Stimulated activated CD4-positive, alpha-beta T cell treated with anti-CD3 and anti-CD28 coated beads, TNF-alpha, amount 100 ng/mL, for 48 hours (primary cell): ENCODE data around the gene SPRED3.
"Not testable (repeated sequence)": the region's sequence is repeated elsewhere in the genome, so short reads cannot be mapped to it uniquely, and the experiment has no call there.

Experiments used
- DNase-seq, 3 donors: peaks; one replicate each; pipeline ENCODE4 v3.0.0-alpha.2; 2020; ENCODE audit warnings: low read depth in 3 of 3

The SPRED3 gene

DNA sequence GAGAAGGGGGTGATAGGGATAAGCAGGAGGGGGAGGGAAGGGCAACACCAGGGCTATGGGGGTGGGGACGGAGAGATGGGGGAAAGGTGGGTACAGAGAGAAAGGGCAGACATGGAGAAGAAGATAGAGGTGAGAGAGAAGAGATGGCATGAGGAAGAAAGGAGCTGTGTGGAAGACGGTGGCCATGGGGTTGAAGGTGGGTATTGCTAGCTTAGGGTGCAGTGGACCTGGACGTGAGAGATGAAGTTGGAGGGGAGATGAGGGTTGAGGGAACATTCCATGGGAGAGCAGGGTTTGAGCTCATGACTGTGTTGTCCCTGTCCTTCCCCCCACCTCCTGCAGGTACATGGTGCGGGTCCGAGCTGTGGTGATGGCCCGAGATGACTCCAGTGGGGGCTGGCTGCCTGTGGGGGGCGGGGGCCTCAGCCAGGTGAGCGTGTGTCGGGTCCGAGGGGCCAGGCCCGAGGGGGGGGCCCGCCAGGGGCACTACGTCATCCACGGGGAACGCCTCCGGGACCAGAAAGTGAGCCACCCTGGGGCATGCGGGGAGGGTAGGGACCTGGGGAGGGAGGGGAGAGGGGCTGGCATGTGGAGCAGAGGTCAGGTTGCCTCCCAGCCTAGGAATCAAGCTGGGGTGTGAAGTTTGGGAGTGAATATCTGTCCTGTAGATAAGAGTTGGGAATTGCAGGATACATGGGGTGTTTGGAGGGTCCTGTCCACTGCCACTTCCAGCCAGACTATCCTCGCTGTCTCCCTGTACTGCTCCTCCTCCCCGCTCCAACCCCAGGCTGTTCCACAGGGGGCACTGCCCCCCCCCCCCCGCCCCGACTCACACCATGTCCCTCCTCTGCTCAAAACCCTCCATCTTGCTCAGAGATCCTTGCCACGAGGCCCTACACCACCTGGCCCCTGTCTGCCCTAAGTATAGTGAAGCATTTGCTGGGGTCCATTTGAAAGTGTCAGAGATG, 1.7 kb downstream of the SPRED3 start:
- no peak for DNase-seq

DNA sequence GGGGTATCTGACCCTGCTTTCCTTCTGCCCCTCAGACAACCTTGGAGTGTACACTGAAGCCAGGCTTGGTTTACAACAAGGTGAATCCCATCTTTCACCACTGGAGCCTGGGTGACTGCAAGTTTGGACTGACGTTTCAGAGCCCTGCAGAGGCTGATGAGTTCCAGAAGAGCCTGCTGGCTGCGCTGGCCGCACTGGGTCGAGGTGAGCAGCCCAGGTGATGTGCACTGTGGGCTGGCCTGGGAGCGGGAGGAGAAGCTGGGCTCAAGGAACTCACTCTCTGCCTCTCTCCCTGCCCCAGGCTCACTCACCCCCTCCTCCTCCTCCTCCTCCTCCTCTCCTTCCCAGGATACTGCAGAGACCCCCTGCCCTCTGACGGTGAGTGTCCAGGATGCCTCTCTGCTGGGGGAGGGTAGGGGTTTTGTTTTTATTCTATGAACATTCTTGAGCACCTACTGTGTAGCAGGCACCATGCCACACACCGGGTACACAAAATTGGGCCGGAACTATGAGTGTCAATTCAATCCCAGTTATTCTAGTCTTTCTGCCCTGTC, 3.5 kb downstream of the SPRED3 start:
- DNase-seq, result no peak

DNA sequence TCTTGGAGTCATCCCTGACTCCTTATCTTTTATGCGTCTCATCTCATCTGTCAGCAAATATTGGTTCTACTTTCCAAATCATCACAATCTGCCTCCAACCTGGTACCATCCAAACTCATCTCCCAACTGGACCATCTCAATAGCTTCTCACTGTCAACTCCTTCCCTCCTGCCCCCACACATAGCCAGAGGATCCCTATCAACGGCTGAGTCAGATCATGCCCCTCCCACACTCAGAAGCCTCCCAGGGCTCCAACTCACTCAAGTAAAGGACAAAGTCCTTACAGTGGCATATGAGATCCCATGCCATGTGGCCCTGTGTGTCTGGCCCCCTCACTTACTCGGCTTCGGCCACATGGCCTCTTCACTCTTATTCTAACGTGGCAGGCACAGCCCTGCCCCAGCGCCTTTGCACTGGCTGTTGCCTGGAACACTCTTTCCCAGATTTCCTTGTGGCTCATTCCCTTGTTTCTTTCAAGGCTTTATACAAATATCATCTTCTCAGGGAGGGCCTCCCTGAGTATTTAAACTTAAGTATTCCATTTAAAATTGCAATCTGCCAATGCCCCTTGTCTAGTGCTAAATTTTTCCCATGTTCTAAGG, 4.3 kb downstream of the SPRED3 start:
- DNase-seq, result no peak

DNA sequence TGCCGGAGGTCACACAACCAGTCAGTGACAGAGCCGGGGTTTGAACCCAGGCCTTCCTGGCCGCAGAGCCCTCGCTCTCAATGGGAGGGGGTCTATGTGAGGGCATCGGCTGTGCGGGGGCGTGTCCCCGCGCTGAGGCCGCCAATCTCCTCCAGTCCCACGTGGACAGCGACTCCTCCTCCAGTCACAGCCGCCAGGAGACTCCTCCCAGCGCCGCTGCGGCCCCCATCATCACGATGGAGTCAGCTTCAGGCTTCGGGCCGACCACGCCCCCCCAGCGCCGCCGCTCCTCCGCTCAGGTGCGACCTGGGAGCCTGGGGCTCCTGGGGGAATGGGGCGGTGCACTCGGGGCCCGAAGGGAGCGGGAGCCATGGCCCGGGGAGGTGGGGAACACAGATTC, 6.0 kb downstream of the SPRED3 start:
- peak; percentile 68 to 77 (median 77) for DNase-seq

DNA sequence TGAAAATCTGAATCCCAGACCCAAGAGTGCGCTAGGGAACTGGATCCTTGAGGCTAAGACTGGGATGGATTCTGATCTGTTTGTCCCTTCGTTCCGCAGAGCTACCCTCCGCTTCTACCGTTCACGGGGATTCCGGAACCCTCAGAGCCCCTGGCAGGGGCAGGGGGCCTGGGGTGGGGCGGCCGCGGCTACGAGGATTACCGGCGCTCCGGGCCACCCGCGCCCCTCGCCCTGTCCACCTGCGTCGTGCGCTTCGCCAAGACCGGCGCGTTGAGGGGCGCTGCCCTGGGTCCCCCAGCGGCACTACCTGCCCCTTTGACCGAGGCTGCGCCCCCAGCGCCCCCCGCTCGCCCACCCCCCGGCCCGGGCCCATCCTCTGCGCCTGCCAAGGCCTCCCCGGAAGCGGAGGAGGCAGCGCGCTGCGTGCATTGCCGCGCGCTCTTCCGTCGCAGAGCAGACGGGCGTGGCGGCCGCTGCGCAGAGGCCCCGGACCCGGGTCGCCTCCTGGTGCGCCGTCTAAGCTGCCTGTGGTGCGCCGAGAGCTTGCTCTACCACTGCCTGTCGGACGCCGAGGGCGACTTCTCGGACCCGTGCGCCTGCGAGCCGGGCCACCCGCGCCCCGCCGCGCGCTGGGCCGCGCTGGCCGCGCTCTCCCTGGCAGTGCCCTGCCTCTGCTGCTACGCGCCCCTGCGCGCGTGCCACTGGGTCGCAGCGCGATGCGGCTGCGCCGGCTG, 7.1 kb downstream of the SPRED3 start:
- DNase-seq, result peak in 1 of 3 donors; percentile 52

DNA sequence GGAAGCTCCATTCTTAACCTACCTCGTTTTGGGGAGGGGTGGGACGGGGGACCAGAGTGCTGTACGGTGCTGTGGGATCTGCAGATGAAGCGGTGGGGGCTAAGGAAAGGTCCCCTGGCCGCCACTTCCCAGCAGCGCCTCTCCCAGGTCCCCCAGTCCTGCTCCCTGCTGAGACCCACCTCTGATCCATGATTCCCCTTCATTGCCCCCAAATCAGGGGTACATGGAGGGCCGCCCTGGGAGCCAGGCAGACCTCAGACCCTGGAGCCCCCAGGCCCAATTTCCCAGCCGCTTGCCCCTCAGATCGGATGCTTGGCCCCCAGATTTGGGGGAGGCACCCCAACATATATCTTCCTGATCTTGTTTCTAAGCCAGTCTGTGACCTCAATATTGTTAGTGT, 10.6 kb downstream of the SPRED3 start:
- no peak for DNase-seq

DNA sequence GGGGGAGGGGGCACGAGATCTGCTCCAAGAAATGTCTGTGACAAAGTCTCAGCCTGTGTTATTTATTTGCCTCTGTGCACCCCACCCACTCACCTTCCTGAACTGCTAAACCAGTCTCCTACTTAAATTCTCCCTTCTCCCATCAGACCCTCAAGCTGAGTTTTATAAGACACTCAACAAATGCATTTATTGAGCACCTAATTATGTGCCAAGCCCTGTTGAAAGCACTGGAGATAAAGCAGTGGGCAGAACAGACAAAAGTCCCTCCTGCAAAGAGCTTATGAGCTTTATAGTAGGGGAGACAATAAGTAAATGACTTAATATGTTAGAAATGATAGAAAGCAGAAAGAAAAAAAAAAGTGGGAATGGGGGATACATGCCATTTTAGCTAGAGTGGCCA, 11.0 kb downstream of the SPRED3 start:
- no peak for DNase-seq

DNA sequence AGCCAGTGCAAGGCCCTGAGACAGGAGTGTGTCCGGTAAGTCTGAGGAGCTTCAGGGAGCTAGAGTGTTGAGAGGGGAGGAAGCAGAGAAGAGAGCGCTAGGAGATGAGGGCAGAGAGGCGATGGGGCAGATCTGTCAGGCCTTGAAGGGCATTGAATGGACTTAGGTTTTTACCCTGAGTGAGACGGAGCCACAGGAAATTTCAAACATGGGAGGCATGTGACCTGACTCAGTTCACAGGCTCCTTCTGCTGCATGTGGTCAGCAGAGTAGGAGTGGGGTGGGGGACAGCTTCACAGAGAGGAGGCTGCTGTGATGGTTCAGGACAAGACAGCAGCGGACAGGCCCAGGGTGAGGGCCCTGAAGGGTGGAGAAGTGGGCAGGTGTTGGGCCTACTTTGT, 11.9 kb downstream of the SPRED3 start:
- DNase-seq, result no peak

DNA sequence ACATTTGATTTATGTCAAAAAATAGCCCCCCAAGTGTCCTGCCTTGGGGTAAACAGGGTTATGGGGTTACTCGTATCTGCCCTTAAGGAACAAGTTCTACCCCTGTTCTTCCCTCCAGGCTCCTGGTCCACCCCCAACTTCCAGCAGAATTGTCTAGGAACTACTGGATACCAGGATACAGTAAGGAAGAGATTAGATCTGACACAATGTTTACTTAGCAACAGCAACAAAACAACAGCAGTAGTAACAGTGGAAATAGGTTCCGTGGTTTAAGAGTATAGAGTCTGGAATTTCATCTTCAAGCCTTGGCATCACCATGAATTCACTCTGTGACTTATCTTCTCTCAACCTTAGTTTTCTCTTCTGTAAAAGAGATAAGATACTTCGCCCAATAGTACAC, 12.7 kb downstream of the SPRED3 start:
- no peak for DNase-seq

DNA sequence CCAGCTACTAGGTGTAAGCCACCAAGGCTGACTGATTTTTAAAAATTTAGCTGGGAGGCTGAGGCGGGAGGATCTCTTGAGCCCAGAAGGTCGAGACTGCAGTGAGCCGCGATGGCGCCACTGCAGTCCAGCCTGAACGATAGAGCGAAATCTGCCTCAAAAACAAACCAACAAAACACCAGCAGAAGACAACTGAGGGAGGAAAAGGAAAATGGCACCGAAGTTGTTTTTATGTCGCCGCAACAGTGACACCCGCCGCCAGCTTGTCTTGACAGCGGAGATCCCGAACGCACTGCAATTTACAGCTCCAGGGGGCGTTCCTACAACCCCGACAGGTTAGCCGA, 14.1 kb downstream of the SPRED3 start:
- no peak for DNase-seq

DNA sequence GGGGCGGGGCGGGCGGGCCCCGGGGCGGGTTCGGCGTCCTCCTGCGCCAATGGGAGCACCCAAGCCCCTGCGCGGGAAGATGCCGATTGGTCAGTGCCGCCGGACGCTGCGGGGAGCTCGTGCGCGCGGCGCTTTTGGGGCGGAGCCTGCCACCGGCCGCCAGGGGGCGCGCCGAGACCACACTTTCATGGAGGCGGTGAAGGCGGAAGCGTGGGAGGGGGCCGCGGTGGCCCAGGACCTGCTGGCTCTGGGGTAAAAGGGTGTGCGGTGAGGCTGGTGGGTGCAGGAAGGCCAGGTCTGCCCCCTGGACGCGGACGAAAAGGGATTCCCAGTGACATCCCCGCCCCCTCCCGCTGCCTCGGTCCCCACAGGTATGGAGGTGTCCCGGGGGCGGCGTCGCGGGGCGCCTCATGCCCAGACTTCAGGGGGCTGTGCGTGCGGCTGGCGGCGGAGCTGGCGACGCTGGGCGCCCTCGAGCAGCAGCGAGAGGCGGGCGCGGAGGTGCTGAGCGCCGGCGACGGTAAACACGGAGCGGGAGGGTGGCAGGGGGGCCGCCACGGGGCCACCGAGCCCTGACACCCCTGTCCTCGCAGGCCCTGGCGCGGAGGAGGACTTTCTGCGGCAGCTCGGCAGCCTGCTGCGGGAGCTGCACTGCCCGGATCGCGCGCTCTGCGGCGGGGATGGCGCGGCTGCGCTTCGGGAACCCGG, 14.6 kb downstream of the SPRED3 start, which contains the start of gene FAM98C:
Gene FAM98C (plus strand): TSS at position 127 of the 708 bp plus-strand sequence. CDS start 61 bp downstream, at position 188.
- DNase-seq, result peak; percentile 95 to 96 (median 95)

DNA sequence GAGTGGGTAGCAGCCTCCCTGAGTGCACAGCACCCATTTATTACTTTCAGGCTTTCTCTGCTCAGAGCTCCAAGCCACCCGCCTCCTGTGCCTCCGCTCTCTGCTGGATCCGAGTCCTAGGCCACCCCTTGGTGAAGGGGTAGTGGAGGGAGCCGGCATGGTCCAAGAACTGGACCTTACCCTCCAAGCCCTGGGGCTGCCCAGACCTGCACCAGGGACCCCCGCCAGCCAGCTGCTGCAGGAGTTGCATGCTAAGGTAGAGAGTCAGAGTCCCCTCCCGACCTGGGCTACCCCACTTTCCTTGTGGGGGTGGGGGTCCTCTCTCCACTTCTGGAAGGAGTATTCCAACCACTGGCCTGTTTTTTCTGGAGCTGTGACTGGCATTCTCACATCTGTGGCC, 16.4 kb downstream of the SPRED3 start:
- no peak for DNase-seq

DNA sequence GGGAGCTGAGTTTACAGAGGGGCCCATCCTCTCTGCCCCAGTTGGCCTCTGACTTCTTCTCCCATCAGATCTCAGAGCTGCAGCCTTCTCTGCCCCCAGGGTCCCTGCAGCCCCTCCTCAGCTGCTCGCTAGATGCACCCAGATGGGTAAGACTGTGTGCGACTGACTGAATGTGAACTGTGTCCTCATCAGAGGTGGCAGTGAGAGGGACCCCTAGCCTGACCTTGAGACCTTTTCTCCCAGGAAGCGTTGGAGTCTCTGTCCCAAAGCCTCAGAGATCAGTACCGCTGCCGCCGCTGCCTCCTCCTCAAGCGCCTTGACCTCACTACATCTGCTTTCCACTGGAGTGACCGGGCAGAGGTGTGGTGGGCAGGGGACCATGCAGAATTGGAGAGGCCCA, 16.8 kb downstream of the SPRED3 start:
- DNase-seq, result no peak

DNA sequence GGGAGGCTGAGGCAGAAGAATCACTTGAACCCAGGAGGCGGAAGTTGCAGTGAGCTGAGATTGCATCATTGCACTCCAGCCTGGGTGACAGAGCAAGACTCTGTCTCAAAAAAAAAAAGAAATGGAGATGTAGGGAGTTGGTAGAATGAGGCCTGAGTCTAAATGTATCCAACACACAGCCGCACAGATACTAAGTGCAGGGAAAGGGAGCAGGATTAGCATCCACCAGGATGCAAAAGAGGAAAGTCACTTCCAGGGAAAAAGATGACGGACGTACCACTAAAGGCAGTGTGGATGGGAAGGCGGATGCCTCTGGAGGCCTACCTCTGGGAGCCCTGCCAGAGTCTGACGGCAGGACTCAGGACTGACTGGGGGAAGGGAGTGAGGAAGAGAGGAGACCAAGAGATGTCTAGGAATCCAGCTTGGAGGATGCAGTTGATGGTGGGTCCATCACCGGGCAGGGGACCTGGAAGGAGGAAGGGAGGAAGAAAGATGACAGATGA, 21.2 kb downstream of the SPRED3 start:
- no peak for DNase-seq

DNA sequence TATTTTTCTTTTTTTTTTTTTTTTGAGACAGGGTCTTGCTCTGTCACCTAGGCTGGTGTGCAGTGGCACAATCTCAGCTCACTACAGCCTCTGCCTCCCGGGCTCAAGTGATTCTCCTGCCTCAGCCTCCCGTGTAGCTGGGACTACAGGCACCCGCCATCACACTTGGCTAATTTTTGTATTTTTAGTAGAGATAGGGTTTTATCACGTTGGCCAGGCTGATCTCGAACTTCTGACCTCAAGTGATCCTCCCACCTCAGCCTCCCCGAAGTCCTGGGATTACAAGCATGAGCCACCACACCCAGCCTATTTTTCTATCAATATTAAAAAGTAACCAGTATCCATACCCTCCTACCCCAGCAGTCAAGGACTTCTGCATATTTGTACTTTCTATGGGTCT, 21.9 kb downstream of the SPRED3 start:
- DNase-seq, result not testable (repeated sequence)

DNA sequence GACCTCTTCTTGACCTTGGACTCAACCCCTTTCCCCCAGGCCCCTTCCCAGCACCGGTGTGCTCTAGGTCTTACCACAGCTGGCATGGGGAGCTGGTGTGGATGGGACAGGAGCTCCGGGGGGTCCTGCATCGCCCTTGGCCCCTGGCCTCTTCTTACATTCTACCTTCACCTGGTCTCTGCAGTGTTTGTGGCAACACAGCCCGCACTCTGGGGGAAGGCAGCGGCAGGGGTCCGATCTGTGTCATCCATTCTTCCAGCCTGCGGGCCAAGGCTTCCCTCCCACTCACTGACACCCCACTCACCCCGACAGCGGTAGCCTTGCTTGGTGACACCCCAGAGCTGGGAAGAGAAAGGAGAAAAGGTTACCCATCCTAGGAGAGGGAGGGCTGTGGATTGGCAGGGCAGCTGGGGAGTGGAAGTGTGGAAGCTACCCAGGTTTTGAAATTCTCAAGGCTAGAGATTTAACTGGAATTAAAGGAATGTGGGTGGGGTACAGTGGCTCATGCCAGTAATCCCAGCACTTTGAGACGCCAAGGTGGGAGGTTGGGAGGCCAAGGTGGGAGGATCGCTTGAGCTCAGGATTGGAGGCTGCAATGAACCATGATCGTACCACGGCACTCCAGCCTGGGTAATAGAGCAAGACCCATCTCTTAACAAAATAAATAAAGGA, 22.7 kb downstream of the SPRED3 start:
- DNase-seq, result no peak

DNA sequence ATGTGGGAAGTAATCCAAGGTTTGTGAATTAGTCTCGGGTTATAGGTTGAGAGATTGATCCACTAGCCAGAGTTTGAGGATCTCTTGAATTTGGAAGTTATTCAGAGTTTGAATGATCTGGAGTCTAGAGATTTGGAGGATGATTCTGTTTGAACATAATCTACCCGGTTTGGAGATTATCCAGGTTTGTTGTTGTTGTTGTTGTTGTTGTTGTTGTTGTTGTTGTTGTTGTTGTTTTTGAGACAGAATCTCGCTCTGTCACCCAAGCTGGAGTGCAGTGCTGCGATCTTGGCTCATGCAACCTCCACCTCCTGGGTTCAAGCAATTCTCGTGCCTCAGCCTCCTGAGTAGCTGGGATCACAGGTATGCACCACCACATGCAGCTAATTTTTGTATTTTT, 23.4 kb downstream of the SPRED3 start:
- DNase-seq, result not testable (repeated sequence)

DNA sequence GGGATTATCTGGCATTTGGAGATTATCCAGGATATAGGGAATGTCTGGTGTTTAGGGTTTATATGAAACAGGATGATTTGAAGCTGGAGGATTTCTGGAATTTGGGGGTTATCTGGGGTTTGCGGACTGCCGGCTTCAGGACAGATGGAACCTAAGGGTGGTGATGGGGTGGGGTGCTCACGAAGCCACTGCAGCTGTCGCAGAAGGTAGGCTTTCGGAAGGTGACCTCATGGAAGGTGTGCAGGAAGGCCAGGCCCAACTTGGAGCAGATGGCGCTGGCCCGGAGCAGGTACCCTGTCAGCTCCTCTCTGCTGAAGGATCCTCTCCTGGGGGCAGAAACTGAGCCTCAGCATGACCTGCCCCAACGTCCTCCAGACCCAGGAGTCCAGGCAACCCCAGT, 24.0 kb downstream of the SPRED3 start:
- DNase-seq, result no peak

DNA sequence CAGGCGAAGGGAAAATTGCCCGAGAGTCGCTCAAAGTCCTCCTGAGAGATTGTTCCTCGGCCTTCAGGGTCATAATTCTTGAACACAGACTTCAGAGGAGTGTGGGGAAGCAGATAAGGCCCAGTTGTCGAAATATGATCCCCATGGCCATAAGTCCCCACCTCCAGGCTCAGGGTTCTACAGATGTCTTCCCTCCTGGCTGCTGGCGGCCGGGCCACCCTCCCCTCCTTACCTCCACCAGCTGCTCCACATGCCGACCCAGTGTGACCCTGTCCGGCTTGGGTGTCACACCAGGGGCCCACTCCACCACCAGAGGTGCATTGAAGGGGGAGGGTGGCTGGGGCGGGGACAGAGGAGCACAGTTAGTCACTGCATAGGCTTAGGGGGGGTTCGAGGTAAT, 24.5 kb downstream of the SPRED3 start:
- DNase-seq, result no peak

DNA sequence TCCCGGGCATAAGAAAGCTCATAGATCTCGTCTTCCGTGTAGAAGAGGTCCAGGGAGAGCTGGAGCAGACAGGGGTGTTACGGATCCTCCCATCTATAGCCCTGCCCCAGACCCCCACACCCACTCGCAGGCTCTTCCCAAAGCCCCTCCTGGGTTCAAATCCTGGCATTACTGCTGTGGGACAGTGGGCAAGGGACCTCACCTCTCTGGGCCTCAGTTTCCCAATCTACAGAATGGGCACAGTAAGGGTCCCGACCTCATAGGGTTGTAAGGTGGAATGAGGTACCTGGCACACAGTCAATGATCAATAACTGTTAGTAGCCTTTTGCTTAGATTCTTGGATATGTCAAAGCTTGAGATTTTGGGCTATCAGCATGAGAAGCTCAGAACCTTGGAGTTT, 24.9 kb downstream of the SPRED3 start:
- DNase-seq, result no peak

DNA sequence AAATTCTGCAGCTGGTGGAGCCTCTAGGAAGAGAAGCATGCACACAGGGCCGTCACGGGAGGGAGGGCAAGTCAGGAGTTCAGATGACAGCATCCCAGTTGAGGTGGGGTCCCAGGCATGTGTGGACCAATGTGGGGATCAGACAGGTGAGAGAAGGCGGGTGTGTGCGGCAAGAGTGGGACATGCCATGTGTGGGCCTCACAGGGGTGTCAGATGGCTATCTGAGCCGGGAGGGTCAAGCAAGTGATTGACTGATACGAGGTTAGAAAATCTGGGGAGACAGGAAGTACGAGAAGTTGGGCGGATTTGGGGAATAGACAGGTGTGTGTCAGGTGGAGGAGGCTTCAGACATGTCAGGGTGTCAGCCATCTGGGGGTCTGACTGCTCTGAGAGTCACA, 28.6 kb downstream of the SPRED3 start:
- no peak for DNase-seq
